Thyroid gland (tissue), 4 donors: ENCODE results near the gene ZFYVE21. TPM values are rescaled to one million over a fixed set of nuclear protein-coding genes. Genes with fewer than 3 reads are reported as not detected.

Source experiments
- DNase-seq, 2 donors: peaks; one replicate each; pipeline ENCODE4 v3.0.0-alpha.2; 2019
- H3K27ac ChIP-seq, 3 donors: fragments of 200-600 bp; sonication (generic); 1 replicate in 2 of 3; 2 replicates in 1 of 3; pipeline ENCODE4 v1.5.1; 2016 to 2019; ENCODE audit warnings: mild to moderate bottlenecking in 1 of 3, moderate library complexity in 1 of 3
- H3K27me3 ChIP-seq: fragments of 200-600 bp; sonication (generic); one replicate; pipeline ENCODE4 v1.5.1; 2019
- H3K36me3 ChIP-seq, 2 donors: fragments of 200-600 bp; sonication (generic); one replicate each; pipeline ENCODE4 v1.5.1; 2016 to 2019
- H3K4me1 ChIP-seq, 2 donors: fragments of 200-600 bp; sonication (generic); one replicate each; pipeline ENCODE4 v1.5.1; 2017 to 2019
- H3K4me3 ChIP-seq, 3 donors: fragments of 200-600 bp; sonication (generic); replicated peaks in 1 of 3; 1 replicate in 2 of 3; 2 replicates in 1 of 3; pipeline ENCODE4 v1.5.1; 2016; ENCODE audit warnings: mild to moderate bottlenecking in 1 of 3
- H3K9me3 ChIP-seq: fragments of 200-600 bp; sonication (generic); one replicate; pipeline ENCODE4 v1.5.1; 2017
- CTCF ChIP-seq, 6 experiments: fragments of 200-600 bp in 3 of 6; fragments of 450-650 bp in 3 of 6; sonication (generic) in 3 of 6; IDR thresholded peaks; one replicate each; pipeline ENCODE4 v1.5.1; 2016 to 2019; ENCODE audit warnings: antibody characterized with exemption in 6 of 6, mild to moderate bottlenecking in 2 of 6, inconsistent platforms in 1 of 6, moderate library complexity in 1 of 6
- POLR2A ChIP-seq, 2 donors: fragments of 450-650 bp; IDR thresholded peaks; one replicate each; pipeline ENCODE4 v1.6.1; 2017; ENCODE audit warnings: antibody characterized with exemption in 2 of 2, mild to moderate bottlenecking in 2 of 2, moderate library complexity in 1 of 2
- WGBS, 2 donors: methylation state at CpG; one replicate each; pipeline ENCODE4 v1.1.5; 2017; 5-methylcytosine and 5-hydroxymethylcytosine counted together
- intact Hi-C: fragments of 100-400 bp; cut with DNase I; formaldehyde crosslinking; loops from one replicate; pipeline ENCODE4 v1.15.1; 2023
- total RNA-seq, 4 donors: library from RNA; depleted of rRNA; stranded (reverse); fragments of >200 nt; gene quantifications; one replicate each; pipeline ENCODE4 v1.2.3, GENCODE V29; 2016

The ZFYVE21 gene
- total RNA-seq, 4 donors from 2014 or later: 113 to 167 (median 131) TPM

- no peak overlapping the region for H3K27ac ChIP-seq
- no peak for DNase-seq
- WGBS, 2 donors: 86 to 91% methylated on average over 16 to 18 of the region's 18 CpGs
Observed at GRCh38 chr14:103708750-103709187, 6.8 kb upstream of the ZFYVE21 start.

DNA sequence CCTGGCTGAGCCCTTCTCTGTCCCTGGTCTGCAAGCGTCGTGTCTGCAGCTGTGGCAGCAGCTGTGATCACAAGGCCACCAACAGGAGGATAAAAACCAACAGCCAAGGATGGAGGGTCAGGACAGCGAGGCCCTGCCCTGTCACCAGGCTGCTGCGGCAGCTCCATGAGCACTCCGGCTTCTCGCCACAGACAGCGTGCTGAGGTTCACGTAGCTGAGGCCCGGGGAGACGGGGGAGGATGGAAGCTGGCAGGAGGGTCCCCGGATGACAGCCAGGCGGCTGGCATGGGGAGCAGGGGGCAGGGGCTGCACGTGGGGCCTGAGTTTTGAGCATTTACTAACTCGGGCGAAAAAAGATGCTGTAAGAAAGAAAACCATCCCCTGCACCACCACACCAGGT, 5.8 kb upstream of the ZFYVE21 start:
- Histone ChIP-seq H3K4me1 (peaks cover 22 to 32% of the 10 kb centered on the region in 2 donors), H3K4me3 (no peak overlapping the region), H3K9me3 (no peaks in the 10 kb centered on the region), H3K36me3 (peaks cover 0 to 2% of the 10 kb centered on the region in 2 donors), H3K27ac (no peak overlapping the region), H3K27me3 (no peaks in the 10 kb centered on the region)
- 92 to 93% methylated on average over 15 of the region's 15 CpGs for WGBS, 2 donors
- TF ChIP-seq CTCF (IDR thresholded peaks at IDR 0.05): no peak
- intact Hi-C loops: loop anchor here (10.0 kb wide), 1 partner anchor 145 kb away; the partner anchor contains the start of genes BAG5 and COA8
- no peak for DNase-seq

More at GRCh38 chr14:103708750-103709187, 6.8 kb upstream of the ZFYVE21 start:
- no peak overlapping the region for H3K4me3 ChIP-seq
- no peaks in the 10 kb centered on the region for H3K27me3 ChIP-seq
- TF ChIP-seq CTCF (IDR thresholded peaks at IDR 0.05): no peak
- no peak for TF ChIP-seq POLR2A (IDR thresholded peaks at IDR 0.05)
- peaks cover 2 to 5% of the 10 kb centered on the region in 2 donors for H3K36me3 ChIP-seq
- H3K4me1 ChIP-seq: peaks cover 17 to 25% of the 10 kb centered on the region in 2 donors
- intact Hi-C loops: no loop called here
- no peaks in the 10 kb centered on the region for H3K9me3 ChIP-seq

- WGBS, 2 donors: 59 to 77% methylated on average over 9 of the region's 9 CpGs
- Histone ChIP-seq H3K36me3 (peaks cover 0 to 2% of the 10 kb centered on the region in 2 donors), H3K9me3 (no peaks in the 10 kb centered on the region), H3K27ac (peak overlapping the region in 1 of 3 donors; percentile 76), H3K27me3 (no peaks in the 10 kb centered on the region), H3K4me1 (peaks cover 23 to 34% of the 10 kb centered on the region in 2 donors), H3K4me3 (no peak overlapping the region)
- no peak for DNase-seq
- TF ChIP-seq POLR2A (IDR thresholded peaks at IDR 0.05) (no peak), CTCF (IDR thresholded peaks at IDR 0.05) (no peak)
- intact Hi-C loops: loop anchor here (10.0 kb wide), 1 partner anchor 146 kb away; the partner anchor contains the start of genes BAG5 and COA8
Observed at GRCh38 chr14:103710771-103711377, 4.7 kb upstream of the ZFYVE21 start.

GRCh38 chr14:103711516-103712431, 3.8 kb upstream of the ZFYVE21 start:
- 59 to 60% methylated on average over 16 to 24 of the region's 27 CpGs for WGBS, 2 donors
- no peak for TF ChIP-seq POLR2A (IDR thresholded peaks at IDR 0.05)
- TF ChIP-seq CTCF (IDR thresholded peaks at IDR 0.05): no peak
- Histone ChIP-seq H3K4me3 (no peak overlapping the region), H3K4me1 (peaks cover 27 to 37% of the 10 kb centered on the region in 2 donors), H3K27me3 (no peaks in the 10 kb centered on the region), H3K9me3 (no peaks in the 10 kb centered on the region), H3K27ac (peak overlapping the region; percentile 68 to 77 (median 76)), H3K36me3 (peaks cover 0 to 2% of the 10 kb centered on the region in 2 donors)
- peak; percentile 90 to 94 for DNase-seq
- intact Hi-C loops: loop anchor here (10.0 kb wide), 1 partner anchor 147 kb away; the partner anchor contains the start of genes BAG5 and COA8
